A673 (cell line): ENCODE results near the gene MCM9. TPM values are rescaled to one million over a fixed set of nuclear protein-coding genes. Genes with fewer than 3 reads are reported as not detected.

Experiments used
- BruUV-seq: library from RNA; stranded (reverse); fragments of 400-500 nt; replicated peaks from 2 replicates; lab custom pipeline; 2021; lab: Mats Ljungman, UMichigan
- CTCF ChIA-PET: fragments of 300-600 bp; sonication (Branson Sonifier 250); formaldehyde crosslinking; loops from one replicate; lab custom pipeline; 2022; ENCODE audit warnings: antibody characterized with exemption; lab: Charles Lee
- POLR2A ChIA-PET: fragments of 300-600 bp; sonication (Branson Sonifier 250); formaldehyde crosslinking; loops from one replicate; lab custom pipeline; 2022; ENCODE audit warnings: antibody characterized with exemption; ENCODE audit not compliant: low non-redundant PET; lab: Charles Lee
- DNase-seq: peaks from one replicate; pipeline ENCODE4 v3.0.0-alpha.2; 2015; ENCODE audit warnings: low spot score
- H3K27ac ChIP-seq: fragments of 200-600 bp; sonication (generic); 2 replicates; pipeline ENCODE4 v1.5.1; 2016; ENCODE audit warnings: mixed run types, low read depth, mild to moderate bottlenecking, mixed read lengths, antibody characterized with exemption, low read length; ENCODE audit not compliant: poor library complexity, severe bottlenecking
- H3K27me3 ChIP-seq: fragments of 200-600 bp; sonication (generic); replicated peaks from 2 replicates; pipeline ENCODE4 v1.6.1; 2017; ENCODE audit warnings: mixed run types, low read depth, mild to moderate bottlenecking, mixed read lengths, antibody characterized with exemption, low read length; ENCODE audit not compliant: insufficient read depth, poor library complexity
- H3K36me3 ChIP-seq: fragments of 200-600 bp; sonication (generic); 2 replicates; pipeline ENCODE4 v1.6.1; 2016; ENCODE audit warnings: mixed run types, mild to moderate bottlenecking, mixed read lengths, antibody characterized with exemption, low read length; ENCODE audit not compliant: insufficient read depth, poor library complexity, severe bottlenecking
- H3K4me1 ChIP-seq: fragments of 200-600 bp; sonication (generic); 2 replicates; pipeline ENCODE4 v1.6.1; 2017; ENCODE audit warnings: mixed run types, mild to moderate bottlenecking, mixed read lengths, antibody characterized with exemption, low read length; ENCODE audit not compliant: insufficient read depth, poor library complexity, severe bottlenecking
- H3K4me3 ChIP-seq: fragments of 200-600 bp; sonication (generic); 2 replicates; pipeline ENCODE4 v1.5.1; 2016; ENCODE audit warnings: low read depth, mixed run types, mild to moderate bottlenecking, mixed read lengths, low read length; ENCODE audit not compliant: poor library complexity, severe bottlenecking
- H3K9me3 ChIP-seq: fragments of 200-600 bp; sonication (generic); 2 replicates; pipeline ENCODE4 v1.6.1; 2016; ENCODE audit warnings: mixed run types, low read depth, mild to moderate bottlenecking, mixed read lengths, antibody characterized with exemption, low read length; ENCODE audit not compliant: poor library complexity, severe bottlenecking
- EZH2 ChIP-seq: fragments of 200-600 bp; sonication (generic); IDR thresholded peaks from 2 replicates; pipeline ENCODE4 v1.6.1; 2017; ENCODE audit warnings: borderline replicate concordance, low read depth, mild to moderate bottlenecking, mixed read lengths, antibody characterized with exemption, low read length; ENCODE audit not compliant: poor library complexity, severe bottlenecking
- intact Hi-C: fragments of 100-400 bp; cut with micrococcal nuclease; formaldehyde crosslinking; loops from one replicate; pipeline ENCODE4 v1.10.0; 2022; ENCODE audit not compliant: unreplicated experiment
- total RNA-seq: library from RNA; stranded (reverse); gene quantifications from 2 replicates; pipeline ENCODE4 v1.2.3, GENCODE V29; 2021
- TF ChIP-seq, protein P1 (sequence below): fragments of 300-800, 200-600 bp; sonication (generic); conservative IDR thresholded peaks from 2 replicates; pipeline ENCODE4 v1.5.1; 2017; ENCODE audit warnings: low read depth, mild to moderate bottlenecking, antibody characterized with exemption, low read length, moderate library complexity, mixed read lengths

Gene MCM9
- total RNA-seq, 1 experiment from 2014 or later, result 16.9 TPM

DNA sequence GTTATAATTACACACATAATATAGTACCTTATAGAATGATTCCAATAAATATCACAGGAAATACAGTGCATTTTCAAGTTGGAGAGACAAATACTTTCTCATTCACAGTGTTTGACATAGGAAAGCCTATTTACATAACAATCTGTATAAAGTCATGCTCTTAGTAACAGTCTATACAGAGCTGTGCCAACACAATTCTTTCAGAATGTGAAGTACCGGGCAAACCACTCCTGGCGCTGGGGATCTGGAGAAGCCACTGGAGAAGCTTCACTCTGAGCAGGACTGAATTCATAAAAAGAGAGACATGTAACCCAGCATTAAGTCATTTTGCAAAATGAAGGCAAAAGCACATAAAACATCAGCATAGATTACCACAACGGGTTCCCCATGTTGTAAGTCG is 24.9 kb upstream of the MCM9 start:
- H3K4me3 ChIP-seq, result no peak overlapping the region
- ChIA-PET CTCF (no interaction called here), POLR2A (no interaction called here)
- TF ChIP-seq, protein P1, sequence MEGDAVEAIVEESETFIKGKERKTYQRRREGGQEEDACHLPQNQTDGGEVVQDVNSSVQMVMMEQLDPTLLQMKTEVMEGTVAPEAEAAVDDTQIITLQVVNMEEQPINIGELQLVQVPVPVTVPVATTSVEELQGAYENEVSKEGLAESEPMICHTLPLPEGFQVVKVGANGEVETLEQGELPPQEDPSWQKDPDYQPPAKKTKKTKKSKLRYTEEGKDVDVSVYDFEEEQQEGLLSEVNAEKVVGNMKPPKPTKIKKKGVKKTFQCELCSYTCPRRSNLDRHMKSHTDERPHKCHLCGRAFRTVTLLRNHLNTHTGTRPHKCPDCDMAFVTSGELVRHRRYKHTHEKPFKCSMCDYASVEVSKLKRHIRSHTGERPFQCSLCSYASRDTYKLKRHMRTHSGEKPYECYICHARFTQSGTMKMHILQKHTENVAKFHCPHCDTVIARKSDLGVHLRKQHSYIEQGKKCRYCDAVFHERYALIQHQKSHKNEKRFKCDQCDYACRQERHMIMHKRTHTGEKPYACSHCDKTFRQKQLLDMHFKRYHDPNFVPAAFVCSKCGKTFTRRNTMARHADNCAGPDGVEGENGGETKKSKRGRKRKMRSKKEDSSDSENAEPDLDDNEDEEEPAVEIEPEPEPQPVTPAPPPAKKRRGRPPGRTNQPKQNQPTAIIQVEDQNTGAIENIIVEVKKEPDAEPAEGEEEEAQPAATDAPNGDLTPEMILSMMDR, result no peak
- TF ChIP-seq EZH2, result no peak
- DNase-seq, result no peak
- H3K9me3 ChIP-seq, result no peaks in the 10 kb centered on the region
- intact Hi-C loops, result no loop called here
- no peaks in the 10 kb centered on the region for H3K36me3 ChIP-seq
- H3K27ac ChIP-seq, result no peak overlapping the region
- no TSS peak for BruUV-seq
- H3K4me1 ChIP-seq, result no peaks in the 10 kb centered on the region
- no peaks in the 10 kb centered on the region for H3K27me3 ChIP-seq

DNA sequence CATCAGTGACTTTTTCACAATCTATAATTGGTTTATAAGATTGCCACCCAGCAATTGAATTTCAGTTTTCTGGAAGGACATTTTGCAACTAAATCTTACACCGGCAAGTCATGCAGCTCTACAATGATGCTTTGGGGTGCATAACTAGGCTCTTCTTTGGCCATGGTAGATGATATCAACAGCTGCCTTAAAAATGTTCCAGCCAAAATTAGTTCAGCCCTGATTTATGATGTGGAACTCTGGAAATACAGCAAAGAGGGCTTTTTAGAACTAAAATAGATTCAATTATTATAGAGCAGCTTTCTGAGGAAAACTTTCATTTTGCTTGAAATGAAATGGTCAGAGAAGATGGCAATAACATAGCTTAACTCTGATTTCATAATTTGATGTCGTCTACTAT is 18.4 kb upstream of the MCM9 start:
- Histone ChIP-seq H3K27me3 (no peaks in the 10 kb centered on the region), H3K4me1 (no peaks in the 10 kb centered on the region), H3K4me3 (no peak overlapping the region), H3K36me3 (no peaks in the 10 kb centered on the region), H3K27ac (no peak overlapping the region), H3K9me3 (no peaks in the 10 kb centered on the region)
- no TSS peak for BruUV-seq
- POLR2A ChIA-PET, result no interaction called here
- TF ChIP-seq, protein P1, result no peak
- no peak for TF ChIP-seq EZH2
- CTCF ChIA-PET, result interaction anchor here (0.6 kb wide), 1 partner anchor 56 kb away, joined by 3 read pairs; no protein-coding TSS in a partner anchor
- intact Hi-C loops, result no loop called here
- DNase-seq, result no peak

DNA sequence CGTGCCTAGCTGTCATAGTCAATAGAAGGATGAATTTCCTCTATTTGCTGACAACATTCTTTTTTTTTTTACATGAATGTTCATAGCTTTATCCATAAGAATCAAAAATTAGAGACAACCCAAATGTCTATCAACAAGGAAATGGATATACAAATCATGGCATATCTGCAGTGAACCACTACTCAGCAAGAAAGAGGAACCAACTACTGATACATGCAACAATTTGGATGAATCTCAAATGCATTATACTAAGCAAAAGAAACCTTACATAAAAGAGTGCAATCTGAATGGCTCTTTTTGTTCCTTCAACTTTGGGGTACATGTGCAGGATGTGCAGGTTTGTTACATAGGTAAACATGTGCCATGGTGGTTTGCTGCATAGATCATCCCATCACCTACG is 17.7 kb upstream of the MCM9 start:
- ChIA-PET POLR2A (no interaction called here), CTCF (no interaction called here)
- Histone ChIP-seq H3K4me3 (no peak overlapping the region), H3K4me1 (no peaks in the 10 kb centered on the region), H3K27ac (no peak overlapping the region), H3K9me3 (no peaks in the 10 kb centered on the region), H3K36me3 (no peaks in the 10 kb centered on the region), H3K27me3 (no peaks in the 10 kb centered on the region)
- DNase-seq, result no peak
- no TSS peak for BruUV-seq
- TF ChIP-seq, protein P1, result no peak
- no peak for TF ChIP-seq EZH2
- intact Hi-C loops, result no loop called here
